Thoracic aorta (tissue), 2 donors: ENCODE data around the gene CNBD2. TPM values are rescaled to one million over a fixed set of nuclear protein-coding genes. Genes with fewer than 3 reads are reported as not detected.
"Not testable (repeated sequence)": the region's sequence is repeated elsewhere in the genome, so short reads cannot be mapped to it uniquely, and the experiment has no call there.

Experiments
- ATAC-seq: fragments of 150-250 bp; one replicate; pipeline ENCODE4 v1.8.0; 2017; ENCODE audit warnings: low read depth; ENCODE audit not compliant: insufficient number of reproducible peaks, low FRiP score
- DNase-seq: peaks from one replicate; pipeline ENCODE4 v3.0.0-alpha.2; 2020; ENCODE audit warnings: low spot score
- H3K27ac ChIP-seq, 2 donors: fragments of 200-600 bp; sonication (generic); 1 replicate in 1 of 2; 2 replicates in 1 of 2; pipeline ENCODE4 v1.5.1; 2016; ENCODE audit warnings: mild to moderate bottlenecking in 2 of 2, moderate library complexity in 2 of 2
- H3K27me3 ChIP-seq: fragments of 200-600 bp; sonication (generic); replicated peaks from 2 replicates; pipeline ENCODE4 v1.6.0; 2016; ENCODE audit warnings: mild to moderate bottlenecking; ENCODE audit not compliant: insufficient read depth
- H3K36me3 ChIP-seq: fragments of 200-600 bp; sonication (generic); one replicate; pipeline ENCODE4 v1.5.1; 2016
- H3K4me1 ChIP-seq, 2 donors: fragments of 200-600 bp; sonication (generic); 1 replicate in 1 of 2; 2 replicates in 1 of 2; pipeline versions ENCODE4 v1.5.1 to v1.6.0; 2016; ENCODE audit warnings: low read depth in 2 of 2, mild to moderate bottlenecking in 1 of 2; ENCODE audit not compliant: control insufficient read depth in 1 of 2
- H3K4me3 ChIP-seq: fragments of 200-600 bp; sonication (generic); 2 replicates; pipeline ENCODE4 v1.5.1; 2016; ENCODE audit warnings: mild to moderate bottlenecking
- H3K9me3 ChIP-seq: fragments of 200-600 bp; sonication (generic); 2 replicates; pipeline ENCODE4 v1.5.1; 2016
- CTCF ChIP-seq: fragments of 200-600 bp; sonication (generic); IDR thresholded peaks from one replicate; pipeline ENCODE4 v1.5.1; 2019; ENCODE audit warnings: antibody characterized with exemption
- total RNA-seq, 2 donors: library from RNA; depleted of rRNA; stranded (reverse); fragments of >200 nt; gene quantifications; one replicate each; pipeline versions ENCODE4 v1.1.0 to v1.2.3, GENCODE V29; 2016

The CNBD2 gene
- total RNA-seq, 2 donors from 2014 or later = 1.2 to 2.6 TPM

- peak overlapping the region; percentile 78 for H3K4me3 ChIP-seq
- H3K36me3 ChIP-seq = no peaks in the 10 kb centered on the region
- peaks cover 5 to 14% of the 10 kb centered on the region in 2 donors for H3K4me1 ChIP-seq
- no peaks in the 10 kb centered on the region for H3K27me3 ChIP-seq
- TF ChIP-seq CTCF = no peak
- DNase-seq (no peak), ATAC-seq (no peak)
- H3K9me3 ChIP-seq = no peaks in the 10 kb centered on the region
- H3K27ac ChIP-seq = peak overlapping the region; percentile 84 to 90
These were observed 97.1 kb downstream of the CNBD2 start for GRCh38 chr20:36065427-36065998.

GRCh38 chr20:36066777-36067176 is 98.4 kb downstream of the CNBD2 start:
- Histone ChIP-seq H3K27me3 (no peaks in the 10 kb centered on the region), H3K4me1 (peaks cover 5 to 14% of the 10 kb centered on the region in 2 donors), H3K9me3 (no peaks in the 10 kb centered on the region), H3K4me3 (no peak overlapping the region), H3K36me3 (no peaks in the 10 kb centered on the region), H3K27ac (no peak overlapping the region)
- no peak for TF ChIP-seq CTCF
- ATAC-seq = no peak
- no peak for DNase-seq

GRCh38 chr20:36068526-36068925 is 100.1 kb downstream of the CNBD2 start:
- not testable (repeated sequence) for H3K27me3 ChIP-seq, H3K9me3 ChIP-seq, H3K36me3 ChIP-seq, ATAC-seq, H3K4me3 ChIP-seq, DNase-seq, H3K27ac ChIP-seq
- peaks cover 5 to 14% of the 10 kb centered on the region in 2 donors for H3K4me1 ChIP-seq

- H3K36me3 ChIP-seq = no peaks in the 10 kb centered on the region
- H3K9me3 ChIP-seq = no peaks in the 10 kb centered on the region
- H3K4me3 ChIP-seq = no peak overlapping the region
- TF ChIP-seq CTCF = no peak
- peaks cover 2 to 3% of the 10 kb centered on the region in 2 donors for H3K4me1 ChIP-seq
- no peak for ATAC-seq
- H3K27ac ChIP-seq = no peak overlapping the region
- no peak for DNase-seq
- H3K27me3 ChIP-seq = no peaks in the 10 kb centered on the region
These were observed 102.1 kb downstream of the CNBD2 start for GRCh38 chr20:36070451-36070850.

GRCh38 chr20:36071848-36072247 is 103.5 kb downstream of the CNBD2 start:
- H3K4me1 ChIP-seq = no peaks in the 10 kb centered on the region
- no peak overlapping the region for H3K27ac ChIP-seq
- TF ChIP-seq CTCF = no peak
- no peaks in the 10 kb centered on the region for H3K27me3 ChIP-seq
- no peak for DNase-seq
- H3K9me3 ChIP-seq = no peaks in the 10 kb centered on the region
- H3K36me3 ChIP-seq = no peaks in the 10 kb centered on the region
- no peak for ATAC-seq
- no peak overlapping the region for H3K4me3 ChIP-seq

- no peaks in the 10 kb centered on the region for H3K27me3 ChIP-seq
- H3K36me3 ChIP-seq = no peaks in the 10 kb centered on the region
- H3K9me3 ChIP-seq = no peaks in the 10 kb centered on the region
- TF ChIP-seq CTCF = no peak
- no peak overlapping the region for H3K27ac ChIP-seq
- ATAC-seq = no peak
- DNase-seq = no peak
- no peak overlapping the region for H3K4me3 ChIP-seq
- no peaks in the 10 kb centered on the region for H3K4me1 ChIP-seq
These were observed 106.6 kb downstream of the CNBD2 start for GRCh38 chr20:36074983-36075382.

GRCh38 chr20:36077762-36078161 is 109.4 kb downstream of the CNBD2 start:
- not testable (repeated sequence) for H3K9me3 ChIP-seq, H3K4me1 ChIP-seq, H3K27me3 ChIP-seq, ATAC-seq, DNase-seq, H3K4me3 ChIP-seq, H3K27ac ChIP-seq, H3K36me3 ChIP-seq
